NCI-H748 (cell line): ENCODE results near the gene CAP2.
"Not testable (repeated sequence)": the region's sequence is repeated elsewhere in the genome, so short reads cannot be mapped to it uniquely, and the experiment has no call there.

ENCODE experiments used
- DNase-seq: peaks from one replicate; lab custom pipeline; 2025; ENCODE audit not compliant: unreplicated experiment; lab: John Stamatoyannopoulos, UW

CAP2 gene

GRCh38 chr6:17501442-17501841 lies 108.0 kb downstream of the CAP2 start:
- DNase-seq, result no peak

GRCh38 chr6:17501982-17502704 lies 108.7 kb downstream of the CAP2 start:
- DNase-seq, result peak; percentile 35

- peak; percentile 68 for DNase-seq
These were observed 109.7 kb downstream of the CAP2 start for GRCh38 chr6:17503051-17503450.

GRCh38 chr6:17504005-17504404 lies 110.6 kb downstream of the CAP2 start:
- no peak for DNase-seq

- DNase-seq, result peak; percentile 21
These were observed 111.7 kb downstream of the CAP2 start for GRCh38 chr6:17505062-17505476.

- DNase-seq, result no peak
These were observed 112.4 kb downstream of the CAP2 start for GRCh38 chr6:17505767-17506280.

- DNase-seq, result no peak
These were observed 113.1 kb downstream of the CAP2 start for GRCh38 chr6:17506531-17506930.

GRCh38 chr6:17506962-17507361 lies 113.6 kb downstream of the CAP2 start:
- DNase-seq, result no peak

- DNase-seq, result no peak
These were observed 117.7 kb downstream of the CAP2 start for GRCh38 chr6:17511084-17511483.

GRCh38 chr6:17511580-17511979 lies 118.2 kb downstream of the CAP2 start:
- no peak for DNase-seq

- no peak for DNase-seq
These were observed 125.7 kb downstream of the CAP2 start for GRCh38 chr6:17519120-17519519.

- DNase-seq, result no peak
These were observed 132.2 kb downstream of the CAP2 start for GRCh38 chr6:17525637-17526036.

GRCh38 chr6:17527076-17527475 lies 133.7 kb downstream of the CAP2 start:
- DNase-seq, result no peak

GRCh38 chr6:17530321-17530835 lies 137.0 kb downstream of the CAP2 start:
- no peak for DNase-seq

- DNase-seq, result no peak
These were observed 143.2 kb downstream of the CAP2 start for GRCh38 chr6:17536586-17536985.

- DNase-seq, result no peak
These were observed 148.8 kb downstream of the CAP2 start for GRCh38 chr6:17542243-17542642.

GRCh38 chr6:17545681-17546080 lies 152.3 kb downstream of the CAP2 start:
- not testable (repeated sequence) for DNase-seq

GRCh38 chr6:17551383-17551958 lies 158.1 kb downstream of the CAP2 start:
- no peak for DNase-seq

GRCh38 chr6:17552861-17553260 lies 159.5 kb downstream of the CAP2 start:
- no peak for DNase-seq

GRCh38 chr6:17556014-17556413 lies 162.6 kb downstream of the CAP2 start:
- DNase-seq, result no peak

- no peak for DNase-seq
These were observed 169.2 kb downstream of the CAP2 start for GRCh38 chr6:17562636-17563035.

GRCh38 chr6:17565399-17565798 lies 172.0 kb downstream of the CAP2 start:
- DNase-seq, result no peak
